Stimulated activated CD8-positive, alpha-beta memory T cell treated with anti-CD3 and anti-CD28 coated beads, Interleukin-7, amount 100 ng/mL, for 1 hour (primary cell): ENCODE measurements around the gene NOP9.

Experiments
- DNase-seq, 2 donors: peaks; one replicate each; pipeline ENCODE4 v3.0.0-alpha.2; 2020; ENCODE audit warnings: low read depth in 2 of 2

The NOP9 gene

GRCh38 chr14:24308342-24309124 lies 8.9 kb downstream of the NOP9 start:
- no peak for DNase-seq

DNA sequence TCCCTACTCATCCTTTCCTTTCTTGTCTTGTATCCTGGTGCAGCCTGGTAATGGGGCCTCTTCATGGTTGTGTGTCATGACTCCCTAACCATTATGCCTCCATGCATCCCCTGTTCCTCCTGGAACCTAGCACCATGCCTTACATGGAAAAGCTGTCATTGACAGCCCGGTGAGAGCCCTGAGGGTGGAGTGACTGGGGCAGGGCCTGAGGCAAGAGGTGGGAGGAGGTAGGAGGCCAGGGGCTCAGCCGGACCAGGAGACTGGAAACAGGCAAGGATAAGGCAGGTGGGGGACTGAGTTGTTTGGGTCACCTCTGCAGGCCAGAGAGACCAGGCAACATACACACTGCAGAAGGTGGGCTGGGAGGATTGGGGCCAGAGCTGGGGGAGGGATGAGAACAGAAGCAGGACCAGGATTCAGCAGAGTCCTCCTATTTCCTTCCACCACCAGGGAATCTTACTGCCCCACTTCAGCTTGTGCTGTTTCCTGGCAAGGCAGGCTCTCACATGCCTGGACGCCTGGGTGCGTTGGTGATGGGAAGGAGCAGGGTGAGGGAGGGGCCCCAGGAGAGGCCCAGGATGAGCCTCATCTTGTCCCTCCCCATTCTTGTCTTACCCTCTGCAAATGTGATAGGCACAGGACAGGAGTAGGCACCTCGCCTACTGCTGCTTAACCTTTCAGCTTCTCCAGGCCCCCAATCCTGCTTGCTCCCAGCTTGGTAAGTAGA lies 10.1 kb downstream of the NOP9 start, which contains the start of gene LTB4R2:
LTB4R2 (plus strand) TSS at position 603 of the 727 bp plus-strand sequence. CDS start 525 bp downstream, outside the sequence.
- DNase-seq = no peak

DNA sequence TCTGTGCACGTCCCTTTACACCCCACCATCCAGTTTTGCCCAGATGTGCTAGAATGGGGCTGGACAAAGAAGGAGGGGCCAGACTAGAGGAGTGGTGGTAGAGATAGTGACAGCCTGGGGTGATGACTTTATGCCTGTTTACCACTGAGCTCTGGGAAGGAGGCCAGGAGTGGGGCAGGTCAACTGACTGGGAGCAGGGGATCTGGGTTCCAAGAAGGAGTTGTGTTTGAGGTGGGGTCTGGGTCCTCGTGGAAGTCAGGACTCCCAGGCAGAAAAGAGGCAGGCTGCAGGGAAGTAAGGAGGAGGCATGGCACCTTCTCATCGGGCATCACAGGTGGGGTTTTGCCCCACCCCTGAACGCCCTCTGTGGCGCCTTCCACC lies 10.6 kb downstream of the NOP9 start:
- no peak for DNase-seq

DNA sequence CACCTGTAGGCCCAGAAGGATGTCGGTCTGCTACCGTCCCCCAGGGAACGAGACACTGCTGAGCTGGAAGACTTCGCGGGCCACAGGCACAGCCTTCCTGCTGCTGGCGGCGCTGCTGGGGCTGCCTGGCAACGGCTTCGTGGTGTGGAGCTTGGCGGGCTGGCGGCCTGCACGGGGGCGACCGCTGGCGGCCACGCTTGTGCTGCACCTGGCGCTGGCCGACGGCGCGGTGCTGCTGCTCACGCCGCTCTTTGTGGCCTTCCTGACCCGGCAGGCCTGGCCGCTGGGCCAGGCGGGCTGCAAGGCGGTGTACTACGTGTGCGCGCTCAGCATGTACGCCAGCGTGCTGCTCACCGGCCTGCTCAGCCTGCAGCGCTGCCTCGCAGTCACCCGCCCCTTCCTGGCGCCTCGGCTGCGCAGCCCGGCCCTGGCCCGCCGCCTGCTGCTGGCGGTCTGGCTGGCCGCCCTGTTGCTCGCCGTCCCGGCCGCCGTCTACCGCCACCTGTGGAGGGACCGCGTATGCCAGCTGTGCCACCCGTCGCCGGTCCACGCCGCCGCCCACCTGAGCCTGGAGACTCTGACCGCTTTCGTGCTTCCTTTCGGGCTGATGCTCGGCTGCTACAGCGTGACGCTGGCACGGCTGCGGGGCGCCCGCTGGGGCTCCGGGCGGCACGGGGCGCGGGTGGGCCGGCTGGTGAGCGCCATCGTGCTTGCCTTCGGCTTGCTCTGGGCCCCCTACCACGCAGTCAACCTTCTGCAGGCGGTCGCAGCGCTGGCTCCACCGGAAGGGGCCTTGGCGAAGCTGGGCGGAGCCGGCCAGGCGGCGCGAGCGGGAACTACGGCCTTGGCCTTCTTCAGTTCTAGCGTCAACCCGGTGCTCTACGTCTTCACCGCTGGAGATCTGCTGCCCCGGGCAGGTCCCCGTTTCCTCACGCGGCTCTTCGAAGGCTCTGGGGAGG lies 11.3 kb downstream of the NOP9 start, which contains the start of gene LTB4R:
LTB4R (plus strand) TSS at position 857 of the 959 bp plus-strand sequence. CDS start 4,150 bp downstream, outside the sequence.
- DNase-seq = no peak

GRCh38 chr14:24311837-24312615 lies 12.4 kb downstream of the NOP9 start:
- no peak for DNase-seq

- DNase-seq = no peak
These were observed 13.3 kb downstream of the NOP9 start for GRCh38 chr14:24312736-24313507.

GRCh38 chr14:24313913-24314312 lies 14.3 kb downstream of the NOP9 start:
- no peak for DNase-seq

DNA sequence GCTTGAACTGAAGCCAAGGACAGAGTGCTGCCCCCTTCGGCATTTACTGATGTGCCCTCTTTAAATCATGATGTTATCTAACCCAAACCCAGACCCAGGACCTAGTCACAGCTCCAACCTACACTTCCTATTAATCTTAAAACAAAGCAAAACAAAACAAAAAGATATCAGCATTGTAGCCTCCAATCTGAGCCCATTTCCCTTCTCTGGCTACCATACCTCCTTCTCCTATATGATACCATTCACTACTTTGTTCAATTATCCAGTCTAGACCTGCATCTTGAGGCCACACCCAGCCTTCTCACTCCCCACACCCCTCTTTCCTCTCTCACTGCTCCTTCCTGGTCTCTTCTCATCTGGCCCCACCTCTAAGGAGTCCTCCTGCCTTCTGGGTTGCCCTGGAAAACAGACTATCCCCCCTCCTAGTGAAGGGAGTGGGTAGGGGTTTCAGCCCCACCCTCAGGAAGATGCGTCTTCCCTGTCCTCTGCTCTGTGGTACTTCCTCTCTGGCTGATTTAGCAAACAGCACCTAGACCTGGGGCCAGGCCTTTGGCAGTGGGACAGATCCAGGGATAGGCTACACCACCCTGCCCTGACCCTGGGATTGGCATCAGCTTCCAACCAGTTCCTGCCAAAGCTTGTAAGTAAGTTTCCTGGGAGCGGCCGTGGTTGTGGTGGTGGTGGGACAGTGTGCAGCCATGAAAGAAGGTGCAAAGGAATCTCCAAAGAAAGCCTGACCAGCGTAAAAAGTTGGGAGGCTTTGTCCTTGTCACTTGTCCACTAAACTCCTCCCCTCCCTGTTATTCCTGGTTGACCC lies 14.9 kb downstream of the NOP9 start:
- DNase-seq = no peak

DNA sequence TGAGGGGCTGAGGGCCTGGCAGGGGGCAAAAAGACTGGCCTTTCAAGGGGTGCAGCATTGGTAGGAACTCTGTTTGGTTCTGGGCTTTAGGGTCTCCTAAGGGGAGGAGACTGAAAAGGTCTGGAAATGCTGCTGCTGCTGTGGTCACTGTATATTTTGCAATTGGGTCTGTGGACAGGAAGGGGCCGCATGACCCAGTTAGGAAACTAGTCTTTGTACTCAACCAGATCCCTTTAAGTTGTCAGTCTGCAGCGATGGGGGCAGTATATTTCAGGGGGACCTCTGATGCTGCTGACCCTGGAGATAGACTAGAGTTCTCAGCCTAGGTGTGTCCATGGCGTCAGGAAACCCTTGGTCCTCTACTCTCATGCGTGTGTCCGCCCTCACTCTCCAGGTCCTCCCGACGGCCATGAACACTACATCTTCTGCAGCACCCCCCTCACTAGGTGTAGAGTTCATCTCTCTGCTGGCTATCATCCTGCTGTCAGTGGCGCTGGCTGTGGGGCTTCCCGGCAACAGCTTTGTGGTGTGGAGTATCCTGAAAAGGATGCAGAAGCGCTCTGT lies 15.7 kb downstream of the NOP9 start:
- no peak for DNase-seq

DNA sequence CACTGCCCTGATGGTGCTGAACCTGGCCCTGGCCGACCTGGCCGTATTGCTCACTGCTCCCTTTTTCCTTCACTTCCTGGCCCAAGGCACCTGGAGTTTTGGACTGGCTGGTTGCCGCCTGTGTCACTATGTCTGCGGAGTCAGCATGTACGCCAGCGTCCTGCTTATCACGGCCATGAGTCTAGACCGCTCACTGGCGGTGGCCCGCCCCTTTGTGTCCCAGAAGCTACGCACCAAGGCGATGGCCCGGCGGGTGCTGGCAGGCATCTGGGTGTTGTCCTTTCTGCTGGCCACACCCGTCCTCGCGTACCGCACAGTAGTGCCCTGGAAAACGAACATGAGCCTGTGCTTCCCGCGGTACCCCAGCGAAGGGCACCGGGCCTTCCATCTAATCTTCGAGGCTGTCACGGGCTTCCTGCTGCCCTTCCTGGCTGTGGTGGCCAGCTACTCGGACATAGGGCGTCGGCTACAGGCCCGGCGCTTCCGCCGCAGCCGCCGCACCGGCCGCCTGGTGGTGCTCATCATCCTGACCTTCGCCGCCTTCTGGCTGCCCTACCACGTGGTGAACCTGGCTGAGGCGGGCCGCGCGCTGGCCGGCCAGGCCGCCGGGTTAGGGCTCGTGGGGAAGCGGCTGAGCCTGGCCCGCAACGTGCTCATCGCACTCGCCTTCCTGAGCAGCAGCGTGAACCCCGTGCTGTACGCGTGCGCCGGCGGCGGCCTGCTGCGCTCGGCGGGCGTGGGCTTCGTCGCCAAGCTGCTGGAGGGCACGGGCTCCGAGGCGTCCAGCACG lies 16.4 kb downstream of the NOP9 start:
- no peak for DNase-seq

GRCh38 chr14:24316597-24316950 lies 16.9 kb downstream of the NOP9 start:
- no peak for DNase-seq

DNA sequence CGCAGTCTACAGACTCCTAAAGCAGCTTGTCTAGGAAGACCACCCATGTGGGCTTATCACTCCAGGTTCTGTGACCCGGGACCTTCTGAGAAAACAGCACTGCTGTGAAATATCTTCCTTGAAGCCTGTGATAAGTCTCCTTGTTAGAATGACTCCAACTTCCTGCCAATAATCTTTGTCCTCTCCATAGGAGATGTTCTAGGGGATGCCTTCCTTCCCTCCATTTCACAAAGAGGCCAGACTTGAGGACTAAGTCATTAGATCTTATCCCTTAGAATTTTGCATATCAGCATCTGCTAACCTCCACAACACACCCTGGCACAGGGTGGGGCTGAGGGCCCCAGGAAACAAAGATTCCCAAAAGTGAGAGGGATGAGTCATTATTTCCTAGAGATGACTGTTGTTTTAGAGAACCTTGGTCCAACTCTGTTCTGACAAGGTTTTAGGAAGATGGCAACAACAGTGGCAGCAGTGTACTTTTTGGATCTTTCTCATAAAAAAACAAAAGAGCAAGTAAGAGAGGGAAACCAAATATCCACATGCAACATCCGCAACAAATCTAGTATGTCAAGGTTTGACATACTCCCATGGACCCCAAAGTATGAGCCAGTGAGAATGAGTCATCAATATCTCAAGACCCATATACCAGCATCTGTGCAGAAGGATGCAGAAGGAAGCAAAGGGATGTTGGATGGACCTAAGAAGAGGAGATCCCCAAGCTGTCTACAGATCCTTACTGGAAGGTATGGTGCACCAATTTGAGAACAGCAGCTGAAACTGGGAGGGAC lies 17.7 kb downstream of the NOP9 start:
- no peak for DNase-seq

DNA sequence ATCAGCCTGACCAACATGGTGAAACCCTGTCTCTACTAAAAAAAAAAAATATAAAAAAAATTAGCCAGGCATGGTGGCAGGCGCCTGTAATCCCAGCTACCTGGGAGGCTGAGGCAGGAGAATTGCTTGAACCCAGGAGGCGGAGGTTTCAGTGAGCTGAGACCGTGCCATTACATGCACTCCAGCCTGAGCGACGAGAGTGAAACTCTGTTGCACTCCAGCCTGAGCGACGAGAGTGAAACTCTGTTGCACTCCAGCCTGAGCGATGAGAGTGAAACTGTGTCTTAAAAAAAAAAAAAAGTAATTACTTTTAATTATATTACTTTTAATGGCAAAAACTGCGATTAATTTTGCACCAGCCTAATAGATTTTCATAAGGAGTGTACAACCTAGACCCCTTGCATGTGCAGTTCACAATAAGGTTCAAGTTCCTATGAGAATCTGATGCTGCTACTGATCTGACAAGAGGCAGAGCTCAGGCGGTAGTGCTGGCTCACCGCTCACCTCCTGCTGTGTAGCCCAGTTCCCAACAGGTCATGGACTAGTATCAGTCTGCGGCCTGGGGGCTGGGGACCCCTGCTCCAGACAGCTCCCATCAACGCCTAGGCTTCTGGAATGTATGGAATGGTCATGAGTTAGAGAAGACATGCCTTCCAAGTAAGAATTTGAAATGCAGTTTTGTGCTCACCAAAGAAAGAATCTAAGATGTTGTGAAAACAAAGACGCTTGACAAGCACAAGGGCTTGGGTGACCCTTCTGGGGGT lies 21.7 kb downstream of the NOP9 start:
- no peak for DNase-seq

DNA sequence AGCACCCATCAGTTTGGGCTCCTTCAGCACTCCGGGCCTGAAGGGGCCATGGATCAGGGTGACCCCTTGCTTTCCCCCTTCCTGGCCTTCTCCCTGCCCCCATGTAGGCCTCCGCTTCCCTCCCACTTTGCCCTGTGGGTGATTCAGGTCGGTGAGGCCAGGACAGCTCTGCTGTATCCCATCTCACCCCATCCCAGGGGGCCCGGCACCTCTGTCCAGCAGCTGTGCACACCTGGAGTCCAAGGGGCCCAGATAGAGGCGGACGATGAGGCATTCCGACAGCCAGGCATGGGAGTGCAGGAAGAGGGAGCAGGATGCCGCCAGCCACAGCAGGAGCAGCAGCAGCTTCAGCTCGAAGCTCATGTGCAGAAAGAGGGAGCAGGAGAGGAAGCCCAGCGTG lies 23.0 kb downstream of the NOP9 start:
- DNase-seq = no peak

DNA sequence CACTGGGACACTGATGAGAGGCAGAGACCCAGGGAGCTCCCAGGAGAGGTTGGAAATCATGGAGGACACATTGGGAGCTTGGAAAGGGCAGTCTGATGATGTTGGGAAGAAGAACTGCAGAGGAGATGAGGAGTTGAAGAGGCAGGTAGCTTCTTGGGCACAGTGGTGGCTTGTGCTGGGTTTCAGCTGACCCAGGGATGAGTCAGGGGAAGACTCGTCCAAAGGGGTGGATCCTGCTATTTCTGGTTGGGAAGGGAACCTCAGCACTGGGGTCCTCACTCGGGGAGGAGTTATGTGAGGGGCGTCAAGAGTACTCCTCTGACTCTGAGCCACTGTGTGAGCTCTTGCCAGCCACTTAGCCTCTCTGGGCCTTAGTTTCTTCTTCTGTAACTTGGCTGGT lies 23.7 kb downstream of the NOP9 start:
- DNase-seq = no peak

DNA sequence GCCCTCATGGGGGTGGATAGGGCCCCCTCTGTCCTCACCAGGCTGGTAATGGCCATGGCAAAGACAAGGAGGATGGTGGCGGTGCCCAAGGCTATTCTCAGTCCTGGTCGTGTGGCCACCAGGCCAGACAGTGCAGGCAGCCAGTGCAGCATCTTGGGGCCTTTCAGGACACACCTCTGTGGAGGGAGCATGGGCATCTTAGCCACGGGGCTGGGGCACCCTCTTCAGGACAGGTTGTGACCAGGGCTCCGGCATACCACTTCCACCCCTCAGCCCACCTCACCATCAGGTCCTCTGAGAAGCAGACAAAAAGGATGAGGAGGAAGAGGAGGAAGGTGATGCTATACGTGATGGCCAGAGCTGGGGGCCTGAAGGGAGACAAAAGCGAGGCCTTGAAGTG lies 24.4 kb downstream of the NOP9 start:
- DNase-seq = no peak

DNA sequence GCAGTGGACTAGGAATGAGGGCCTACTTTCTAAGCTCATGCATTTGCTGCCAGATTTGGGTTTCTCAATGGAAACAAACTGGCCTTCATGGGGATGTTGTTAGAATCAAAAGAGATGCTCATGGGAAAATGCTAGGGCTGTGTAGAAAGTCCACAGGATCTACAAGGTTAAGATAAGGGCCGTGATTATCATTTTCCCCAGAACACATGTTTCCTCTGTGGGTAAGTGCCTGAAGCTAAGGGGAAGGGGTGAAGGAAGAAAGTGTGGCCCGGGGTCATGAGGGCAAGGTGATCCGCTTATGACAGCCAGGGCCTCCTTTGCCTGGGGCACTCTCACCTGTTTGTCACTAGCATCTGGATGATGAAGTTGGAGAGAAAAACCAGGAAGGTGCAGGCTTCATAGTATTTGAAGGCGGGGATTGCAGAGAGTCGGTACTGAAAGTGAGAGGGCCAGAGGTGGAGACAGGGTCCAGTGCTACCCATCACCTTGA lies 25.4 kb downstream of the NOP9 start:
- DNase-seq = no peak
